ENCODE measurements around the gene SPECC1L.
A peak's percentile ranks its signal among the peaks of the same experiment; 100 is the strongest.
"Not testable (repeated sequence)": the region's sequence is repeated elsewhere in the genome, so short reads cannot be mapped to it uniquely, and the experiment has no call there.

Gene SPECC1L

DNA sequence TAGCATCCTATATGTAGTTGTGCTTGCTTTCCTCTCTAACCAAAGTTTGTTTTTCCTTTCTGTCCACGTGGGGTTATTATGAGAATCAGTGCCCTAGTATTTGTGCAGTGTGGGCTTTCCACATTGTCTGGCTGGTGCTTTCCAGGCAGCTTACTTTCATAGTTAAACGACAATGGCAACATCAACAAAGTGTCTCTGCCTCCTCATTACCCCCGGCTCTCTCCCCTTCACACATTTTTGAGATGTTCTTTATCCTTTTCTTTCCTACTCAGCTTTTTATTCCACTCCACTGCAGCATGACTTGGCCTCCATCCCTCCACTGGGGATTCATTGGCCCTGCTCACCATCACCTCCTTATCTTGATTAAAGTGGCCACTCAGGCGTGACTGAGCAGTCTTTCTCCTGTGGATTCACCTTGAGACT is 19.1 kb downstream of the SPECC1L start:
- H3K4me1 ChIP-seq (ENCODE audit: control insufficient read depth, insufficient read depth, low read length), result peaks cover 71% of the 10 kb centered on the region
- H3K9ac ChIP-seq (ENCODE audit: low read depth, low read length), result peak overlapping the region; percentile 62
- H3K4me3 ChIP-seq (ENCODE audit: low read length), result peak overlapping the region; percentile 28
- peak overlapping the region; percentile 75 for H3K4me2 ChIP-seq (ENCODE audit: low read length)
- H3K9me3 ChIP-seq (replicated peaks; ENCODE audit: low read length), result no peaks in the 10 kb centered on the region
- H3K27me3 ChIP-seq (ENCODE audit: control insufficient read depth, insufficient read depth, low read length), result no peaks in the 10 kb centered on the region
- H3K36me3 ChIP-seq (ENCODE audit: insufficient read depth, low read length), result no peaks in the 10 kb centered on the region

DNA sequence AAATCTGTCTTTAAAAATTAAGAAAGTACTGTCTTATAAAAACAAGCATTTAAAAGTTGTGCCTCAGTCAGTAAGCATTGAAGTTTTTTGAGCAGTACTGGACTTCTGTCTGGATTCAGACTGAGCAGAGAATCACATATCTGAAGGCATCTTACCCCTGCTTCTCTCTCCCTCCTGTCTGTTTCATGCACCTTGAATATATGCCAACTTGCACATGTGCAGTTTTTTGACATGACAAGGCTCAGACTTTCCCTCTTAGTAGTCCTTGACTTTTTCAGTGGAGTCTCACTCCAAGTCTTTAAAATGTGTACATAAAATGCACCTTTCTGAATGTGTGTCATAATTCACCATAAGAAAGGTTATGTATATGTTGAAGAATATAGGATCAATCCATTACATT is 19.8 kb downstream of the SPECC1L start:
- H3K4me1 ChIP-seq (ENCODE audit: control insufficient read depth, insufficient read depth, low read length), result peaks cover 63% of the 10 kb centered on the region
- H3K4me2 ChIP-seq (ENCODE audit: low read length), result peak overlapping the region; percentile 75
- H3K27me3 ChIP-seq (ENCODE audit: control insufficient read depth, insufficient read depth, low read length), result no peaks in the 10 kb centered on the region
- H3K36me3 ChIP-seq (ENCODE audit: insufficient read depth, low read length), result no peaks in the 10 kb centered on the region
- no peaks in the 10 kb centered on the region for H3K9me3 ChIP-seq (replicated peaks; ENCODE audit: low read length)
- H3K4me3 ChIP-seq (ENCODE audit: low read length), result no peak overlapping the region
- no peak overlapping the region for H3K9ac ChIP-seq (ENCODE audit: low read depth, low read length)

DNA sequence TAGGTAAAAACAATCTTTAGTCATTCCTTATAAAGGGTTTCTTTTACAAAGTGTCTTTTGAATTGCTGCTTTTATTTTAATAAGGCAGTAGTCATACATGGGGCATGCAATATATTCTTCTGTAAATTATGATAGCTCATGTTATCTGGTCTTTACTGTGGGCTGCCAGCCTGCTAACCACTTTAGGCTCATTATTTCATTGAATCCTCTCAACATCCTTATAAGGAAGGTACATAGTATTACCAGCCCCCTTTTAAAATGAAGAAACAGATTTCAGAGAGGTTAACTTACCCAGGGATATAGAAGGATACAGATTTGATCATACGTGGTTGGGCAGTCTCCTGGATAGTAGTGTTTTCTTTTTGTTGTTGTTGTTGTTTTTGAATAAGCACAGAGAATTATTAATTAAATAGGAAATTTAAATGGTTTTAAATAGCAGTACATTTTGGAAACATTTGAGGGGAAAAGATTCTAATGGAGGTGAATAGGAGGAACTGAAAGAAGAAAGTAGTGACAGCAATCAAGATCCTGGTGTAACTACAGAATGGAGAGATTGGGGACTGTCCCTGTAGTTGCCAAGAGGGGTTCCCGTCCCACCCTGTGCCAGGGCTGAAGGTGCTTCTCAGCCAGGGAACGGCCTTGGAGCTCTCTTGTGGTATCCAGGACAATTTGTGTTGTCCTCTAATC is 21.0 kb downstream of the SPECC1L start:
- Histone ChIP-seq H3K9me3 (replicated peaks; ENCODE audit: low read length) (no peaks in the 10 kb centered on the region), H3K4me3 (ENCODE audit: low read length) (no peak overlapping the region), H3K4me1 (ENCODE audit: control insufficient read depth, insufficient read depth, low read length) (peaks cover 52% of the 10 kb centered on the region), H3K4me2 (ENCODE audit: low read length) (no peak overlapping the region), H3K9ac (ENCODE audit: low read depth, low read length) (no peak overlapping the region), H3K36me3 (ENCODE audit: insufficient read depth, low read length) (no peaks in the 10 kb centered on the region), H3K27me3 (ENCODE audit: control insufficient read depth, insufficient read depth, low read length) (no peaks in the 10 kb centered on the region)

DNA sequence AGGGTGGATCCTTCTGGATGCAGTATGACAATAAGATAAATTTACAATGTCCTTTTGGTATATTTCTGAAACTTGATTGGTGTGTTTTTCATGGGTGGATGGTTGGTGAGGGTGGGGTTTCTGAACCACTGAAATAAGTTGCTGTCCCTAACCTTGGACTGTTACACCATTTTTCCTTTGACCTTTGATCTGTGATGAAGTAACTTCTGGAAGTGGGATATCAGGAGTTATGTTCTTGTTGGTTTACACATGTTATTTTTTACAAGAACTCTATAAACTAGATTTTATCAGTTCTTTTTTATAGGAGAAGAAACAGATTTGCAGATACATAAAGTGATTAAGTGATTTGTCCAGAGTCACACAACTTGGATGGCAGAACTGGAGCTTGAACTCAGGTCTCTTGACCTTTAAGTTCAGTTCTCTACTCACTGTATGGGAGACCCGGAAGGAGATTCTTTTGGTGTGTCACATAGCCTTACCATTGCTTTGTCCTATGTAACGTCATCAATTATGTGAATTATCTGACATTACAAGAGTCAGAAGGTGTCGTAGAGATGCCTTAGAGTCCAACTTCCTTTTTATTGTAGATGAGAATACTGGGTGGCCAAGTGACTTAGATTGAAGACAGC is 21.7 kb downstream of the SPECC1L start:
- H3K9me3 ChIP-seq (replicated peaks; ENCODE audit: low read length); H3K9ac ChIP-seq (ENCODE audit: low read depth, low read length); H3K36me3 ChIP-seq (ENCODE audit: insufficient read depth, low read length); H3K4me3 ChIP-seq (ENCODE audit: low read length); H3K4me2 ChIP-seq (ENCODE audit: low read length); H3K27me3 ChIP-seq (ENCODE audit: control insufficient read depth, insufficient read depth, low read length): not testable (repeated sequence)
- H3K4me1 ChIP-seq (ENCODE audit: control insufficient read depth, insufficient read depth, low read length), result peaks cover 49% of the 10 kb centered on the region

GRCh38 chr22:24294913-24295312 is 24.3 kb downstream of the SPECC1L start:
- H3K36me3 ChIP-seq (ENCODE audit: insufficient read depth, low read length); H3K4me2 ChIP-seq (ENCODE audit: low read length); H3K9ac ChIP-seq (ENCODE audit: low read depth, low read length); H3K27me3 ChIP-seq (ENCODE audit: control insufficient read depth, insufficient read depth, low read length); H3K9me3 ChIP-seq (replicated peaks; ENCODE audit: low read length); H3K4me3 ChIP-seq (ENCODE audit: low read length): not testable (repeated sequence)
- H3K4me1 ChIP-seq (ENCODE audit: control insufficient read depth, insufficient read depth, low read length), result peaks cover 23% of the 10 kb centered on the region

DNA sequence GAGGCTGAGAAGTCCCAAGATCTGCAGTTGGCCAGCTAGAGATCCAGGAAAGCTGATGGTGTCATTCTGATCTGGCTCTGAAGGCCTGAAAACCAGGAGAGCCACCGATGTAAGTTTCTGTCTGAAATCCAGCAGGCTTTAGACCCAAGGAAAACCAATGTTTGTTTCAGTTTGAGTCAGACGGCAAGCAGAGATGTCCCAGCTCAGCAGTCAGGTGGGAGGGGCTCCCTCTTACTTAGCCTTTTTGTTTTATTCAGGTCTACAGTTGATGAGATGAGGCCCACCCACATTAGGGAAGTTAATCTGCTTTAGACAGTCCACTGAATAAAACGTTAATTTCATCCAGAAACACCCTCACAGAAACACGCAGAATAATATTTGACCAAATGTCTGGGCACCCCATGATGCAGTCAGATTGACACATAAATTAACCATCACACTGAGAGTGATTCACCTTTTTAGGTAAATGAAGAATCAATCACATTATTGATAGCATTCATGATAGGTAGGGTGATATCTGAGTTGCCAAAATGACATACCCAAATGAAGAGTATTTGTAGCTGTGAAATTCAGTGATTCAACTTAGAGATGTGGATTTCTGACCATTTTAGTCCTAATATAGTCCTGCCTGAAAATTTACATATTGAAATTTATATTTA is 28.0 kb downstream of the SPECC1L start:
- H3K27me3 ChIP-seq (ENCODE audit: control insufficient read depth, insufficient read depth, low read length); H3K4me2 ChIP-seq (ENCODE audit: low read length); H3K9ac ChIP-seq (ENCODE audit: low read depth, low read length); H3K4me1 ChIP-seq (ENCODE audit: control insufficient read depth, insufficient read depth, low read length); H3K9me3 ChIP-seq (replicated peaks; ENCODE audit: low read length); H3K4me3 ChIP-seq (ENCODE audit: low read length): not testable (repeated sequence)
- peaks cover 19% of the 10 kb centered on the region for H3K36me3 ChIP-seq (ENCODE audit: insufficient read depth, low read length)

DNA sequence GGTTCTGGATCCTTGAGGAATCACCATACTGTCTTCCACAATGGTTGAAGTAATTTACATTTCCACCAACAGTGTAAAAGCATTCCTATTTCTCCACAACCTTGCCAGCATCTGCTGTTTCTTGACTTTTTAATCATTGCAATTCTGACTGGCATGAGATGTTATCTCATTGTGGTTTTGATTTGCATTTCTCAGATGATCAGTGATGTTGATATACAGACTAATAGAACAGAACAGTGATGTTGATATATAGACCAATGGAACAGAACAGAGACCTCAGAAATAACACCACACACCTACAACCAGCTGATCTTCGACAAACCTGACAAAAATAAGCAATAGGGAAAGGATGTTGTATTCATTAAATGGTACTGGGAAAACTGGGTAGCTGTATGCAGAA is 29.9 kb downstream of the SPECC1L start:
- H3K27me3 ChIP-seq (ENCODE audit: control insufficient read depth, insufficient read depth, low read length); H3K4me2 ChIP-seq (ENCODE audit: low read length); H3K9me3 ChIP-seq (replicated peaks; ENCODE audit: low read length); H3K9ac ChIP-seq (ENCODE audit: low read depth, low read length); H3K4me1 ChIP-seq (ENCODE audit: control insufficient read depth, insufficient read depth, low read length); H3K4me3 ChIP-seq (ENCODE audit: low read length): not testable (repeated sequence)
- H3K36me3 ChIP-seq (ENCODE audit: insufficient read depth, low read length), result peaks cover 34% of the 10 kb centered on the region

DNA sequence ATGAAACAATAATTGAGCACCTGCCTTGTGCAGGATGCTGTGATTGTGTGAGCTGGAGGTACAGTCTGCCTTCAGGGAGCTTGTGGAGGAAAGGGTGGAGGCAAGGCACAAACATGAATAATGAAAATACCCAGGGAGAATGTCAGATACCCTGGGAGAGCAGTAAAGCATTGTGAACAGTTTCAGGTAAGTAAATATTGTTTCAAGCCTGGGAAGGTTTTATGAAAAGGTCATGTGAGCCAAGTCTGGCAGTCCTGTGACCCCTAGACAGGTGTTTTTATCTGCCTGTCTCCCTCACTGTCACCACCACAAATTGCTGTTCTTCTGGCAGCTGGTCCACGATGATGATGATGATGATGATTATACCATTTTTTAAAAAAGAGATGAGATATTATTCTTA is 32.0 kb downstream of the SPECC1L start:
- Histone ChIP-seq H3K9ac (ENCODE audit: low read depth, low read length) (no peak overlapping the region), H3K4me1 (ENCODE audit: control insufficient read depth, insufficient read depth, low read length) (peaks cover 8% of the 10 kb centered on the region), H3K36me3 (ENCODE audit: insufficient read depth, low read length) (peaks cover 46% of the 10 kb centered on the region), H3K4me2 (ENCODE audit: low read length) (no peak overlapping the region), H3K9me3 (replicated peaks; ENCODE audit: low read length) (no peaks in the 10 kb centered on the region), H3K4me3 (ENCODE audit: low read length) (no peak overlapping the region), H3K27me3 (ENCODE audit: control insufficient read depth, insufficient read depth, low read length) (no peaks in the 10 kb centered on the region)

GRCh38 chr22:24303007-24303406 is 32.4 kb downstream of the SPECC1L start:
- Histone ChIP-seq H3K9me3 (replicated peaks; ENCODE audit: low read length) (no peaks in the 10 kb centered on the region), H3K36me3 (ENCODE audit: insufficient read depth, low read length) (peaks cover 46% of the 10 kb centered on the region), H3K4me2 (ENCODE audit: low read length) (no peak overlapping the region), H3K4me3 (ENCODE audit: low read length) (no peak overlapping the region), H3K9ac (ENCODE audit: low read depth, low read length) (no peak overlapping the region), H3K4me1 (ENCODE audit: control insufficient read depth, insufficient read depth, low read length) (peaks cover 8% of the 10 kb centered on the region), H3K27me3 (ENCODE audit: control insufficient read depth, insufficient read depth, low read length) (no peaks in the 10 kb centered on the region)

DNA sequence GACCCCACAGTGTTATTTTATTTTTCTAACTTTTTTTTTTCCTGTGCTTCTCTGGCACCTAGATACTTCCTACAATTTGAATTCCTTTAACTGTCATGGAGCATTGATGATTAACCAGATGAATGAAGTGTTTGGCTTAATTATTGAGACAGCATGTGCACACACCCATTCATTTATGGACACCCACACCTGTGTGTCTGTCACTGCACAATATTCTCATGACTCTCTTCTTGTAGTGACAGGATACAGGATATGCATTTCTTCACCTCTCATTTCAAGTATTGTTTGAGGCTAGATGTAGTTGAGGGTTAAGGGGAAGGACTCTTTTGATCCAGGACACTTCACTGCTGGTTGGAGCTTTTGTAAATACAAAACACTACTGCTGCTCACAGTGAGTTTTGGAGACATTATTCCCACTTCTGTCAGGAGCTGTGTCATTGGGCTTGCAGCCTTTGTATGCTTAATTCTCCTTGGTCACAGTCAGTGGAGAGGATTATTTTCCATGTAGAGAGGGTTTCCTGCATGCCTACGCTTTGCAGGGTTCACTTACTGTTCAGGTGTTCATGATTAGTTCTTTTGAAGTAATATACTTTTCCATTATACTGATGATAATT is 33.5 kb downstream of the SPECC1L start:
- Histone ChIP-seq H3K4me1 (ENCODE audit: control insufficient read depth, insufficient read depth, low read length) (peaks cover 8% of the 10 kb centered on the region), H3K9me3 (replicated peaks; ENCODE audit: low read length) (no peaks in the 10 kb centered on the region), H3K36me3 (ENCODE audit: insufficient read depth, low read length) (peaks cover 49% of the 10 kb centered on the region), H3K4me2 (ENCODE audit: low read length) (no peak overlapping the region), H3K27me3 (ENCODE audit: control insufficient read depth, insufficient read depth, low read length) (no peaks in the 10 kb centered on the region), H3K9ac (ENCODE audit: low read depth, low read length) (no peak overlapping the region), H3K4me3 (ENCODE audit: low read length) (no peak overlapping the region)

GRCh38 chr22:24305260-24305692 is 34.6 kb downstream of the SPECC1L start:
- Histone ChIP-seq H3K36me3 (ENCODE audit: insufficient read depth, low read length) (peaks cover 50% of the 10 kb centered on the region), H3K9me3 (replicated peaks; ENCODE audit: low read length) (no peaks in the 10 kb centered on the region), H3K9ac (ENCODE audit: low read depth, low read length) (no peak overlapping the region), H3K4me3 (ENCODE audit: low read length) (no peak overlapping the region), H3K4me1 (ENCODE audit: control insufficient read depth, insufficient read depth, low read length) (peaks cover 8% of the 10 kb centered on the region), H3K4me2 (ENCODE audit: low read length) (no peak overlapping the region), H3K27me3 (ENCODE audit: control insufficient read depth, insufficient read depth, low read length) (no peaks in the 10 kb centered on the region)
